ENCODE data around the gene RRP1. TPM values are rescaled to one million over a fixed set of nuclear protein-coding genes. Genes with fewer than 3 reads are reported as not detected.

The RRP1 gene
- total and polyA plus RNA-seq, 9 of the 15 experiments (the other 6 are each of a cell fraction or from before 2014, with no cell fraction given): 0.89 to 105 (median 51.6) TPM

GRCh38 chr21:43767984-43768867 is 21.2 kb upstream of the RRP1 start (continued):
- TF ChIP-seq PBX2 (CRISPR knock-in tag; IDR thresholded peaks at IDR 0.05; ENCODE audit: low read depth) (no peak), PBX2 (tag; conservative IDR thresholded peaks at IDR 0.05; ENCODE audit: low read depth) (no peak)

DNA sequence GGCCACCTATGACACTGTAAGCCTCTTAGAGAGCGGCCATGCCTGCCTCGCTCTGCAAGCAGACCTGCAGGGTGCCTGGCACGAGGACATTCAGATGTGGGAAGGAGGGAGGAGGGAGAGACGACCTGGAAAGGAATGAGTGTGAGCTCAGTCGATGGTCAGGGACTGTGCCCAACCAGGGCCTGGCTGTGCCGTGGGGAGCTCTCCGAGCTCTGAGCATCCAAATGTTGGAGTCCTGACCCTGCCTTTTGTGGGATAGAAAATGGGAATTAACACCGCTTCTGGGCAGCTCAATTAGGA is 20.6 kb upstream of the RRP1 start:
- in situ Hi-C loops (cut with MboI) (no loop called here), intact Hi-C loops (cut with micrococcal nuclease) (no loop called here)
- DNase-seq (ENCODE audit: extremely low read depth in 1 of 4, low spot score in 3 of 4) (no peak), ATAC-seq (no peak), FAIRE-seq (no peak)
- Histone ChIP-seq H3K4me1 (replicated peaks in 1 of 2; ENCODE audit: control insufficient read depth in 2 of 2, insufficient read depth in 2 of 2, low read length in 2 of 2) (peaks cover 33 to 63% of the 10 kb centered on the region in 2 experiments), H3K9ac (ENCODE audit: insufficient read depth in 1 of 2, low read depth in 2 of 2, low read length in 2 of 2) (peak overlapping the region; percentile 76 to 87), H3K9me3 (replicated peaks; ENCODE audit: control insufficient read depth, insufficient read depth, low read depth, low read length) (no peaks in the 10 kb centered on the region), H3K36me3 (ENCODE audit: control insufficient read depth, insufficient read depth, low read length) (peaks cover 21% of the 10 kb centered on the region; the same call in 2 of the 3 replicates), H2AFZ (ENCODE audit: low read depth, low read length) (peak overlapping the region; percentile 94), H3K27ac (ENCODE audit: extremely low read depth, low read depth, low read length) (peak overlapping the region; percentile 91), H3K79me2 (ENCODE audit: control insufficient read depth, insufficient read depth, low read length) (no peaks in the 10 kb centered on the region), H3K9me1 (ENCODE audit: control insufficient read depth, insufficient read depth, low read length) (peaks cover 8% of the 10 kb centered on the region), H3K27me3 (ENCODE audit: control insufficient read depth in 2 of 2, insufficient read depth in 2 of 2, low read length in 2 of 2) (no peaks in the 10 kb centered on the region), H3K4me2 (ENCODE audit: insufficient read depth, low read length) (peak overlapping the region; percentile 66), H4K20me1 (replicated peaks; ENCODE audit: control insufficient read depth, insufficient read depth, low read length) (no peaks in the 10 kb centered on the region), H3K4me3 (no peak overlapping the region)
- no TSS peak for BruUV-seq (replicated peaks)
- ChIA-PET POLR2A (interaction anchor here (0.6 to 1.6 kb wide), 8 partner anchors 10 to 104 kb away, joined by 4 to 10 read pairs (median 4); partner anchors contain the start of gene RRP1), CTCF (ENCODE audit: low intra/inter-chr PET ratio) (no interaction called here)
- WGBS (ENCODE audit: insufficient coverage, low coverage, missing lambda C conversion rate): 66% methylated on average over 8 of the region's 8 CpGs
- no peak for TF ChIP-seq SUPT5H (IDR thresholded peaks at IDR 0.05)
- TF ChIP-seq FOXP1 (CRISPR knock-in tag; IDR thresholded peaks at IDR 0.05): no peak
- TF ChIP-seq, protein P1, sequence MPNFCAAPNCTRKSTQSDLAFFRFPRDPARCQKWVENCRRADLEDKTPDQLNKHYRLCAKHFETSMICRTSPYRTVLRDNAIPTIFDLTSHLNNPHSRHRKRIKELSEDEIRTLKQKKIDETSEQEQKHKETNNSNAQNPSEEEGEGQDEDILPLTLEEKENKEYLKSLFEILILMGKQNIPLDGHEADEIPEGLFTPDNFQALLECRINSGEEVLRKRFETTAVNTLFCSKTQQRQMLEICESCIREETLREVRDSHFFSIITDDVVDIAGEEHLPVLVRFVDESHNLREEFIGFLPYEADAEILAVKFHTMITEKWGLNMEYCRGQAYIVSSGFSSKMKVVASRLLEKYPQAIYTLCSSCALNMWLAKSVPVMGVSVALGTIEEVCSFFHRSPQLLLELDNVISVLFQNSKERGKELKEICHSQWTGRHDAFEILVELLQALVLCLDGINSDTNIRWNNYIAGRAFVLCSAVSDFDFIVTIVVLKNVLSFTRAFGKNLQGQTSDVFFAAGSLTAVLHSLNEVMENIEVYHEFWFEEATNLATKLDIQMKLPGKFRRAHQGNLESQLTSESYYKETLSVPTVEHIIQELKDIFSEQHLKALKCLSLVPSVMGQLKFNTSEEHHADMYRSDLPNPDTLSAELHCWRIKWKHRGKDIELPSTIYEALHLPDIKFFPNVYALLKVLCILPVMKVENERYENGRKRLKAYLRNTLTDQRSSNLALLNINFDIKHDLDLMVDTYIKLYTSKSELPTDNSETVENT (CRISPR knock-in tag; IDR thresholded peaks at IDR 0.05): 0 out of 2 replicates have a peak, but pooled peaks have one; percentile 16
- no peak for TF ChIP-seq NKRF (IDR thresholded peaks at IDR 0.05; ENCODE audit: borderline replicate concordance)
- TF ChIP-seq FOXA1 (IDR thresholded peaks at IDR 0.05; ENCODE audit: borderline replicate concordance): no peak
- no peak for TF ChIP-seq TOE1 (IDR thresholded peaks at IDR 0.05; ENCODE audit: borderline replicate concordance)
- 0 out of 2 replicates have a peak, but pooled peaks have one; percentile 20 for TF ChIP-seq TOE1 (CRISPR knock-in tag; IDR thresholded peaks at IDR 0.05; ENCODE audit: borderline replicate concordance, low read depth)
- TF ChIP-seq ZNF143 (CRISPR knock-in tag; IDR thresholded peaks at IDR 0.05): peak; percentile 56
- no peak for TF ChIP-seq YBX1 (IDR thresholded peaks at IDR 0.05)
- no peak for TF ChIP-seq E2F5 (CRISPR knock-in tag; IDR thresholded peaks at IDR 0.05)

Measured in K562 (cell line).